ENCODE data around the gene LMNTD2. TPM values are rescaled to one million over a fixed set of nuclear protein-coding genes. Genes with fewer than 3 reads are reported as not detected.

LMNTD2 gene
- total RNA-seq, 8 experiments from 2014 or later, result 0.29 to 5.4 (median 0.88) TPM

DNA sequence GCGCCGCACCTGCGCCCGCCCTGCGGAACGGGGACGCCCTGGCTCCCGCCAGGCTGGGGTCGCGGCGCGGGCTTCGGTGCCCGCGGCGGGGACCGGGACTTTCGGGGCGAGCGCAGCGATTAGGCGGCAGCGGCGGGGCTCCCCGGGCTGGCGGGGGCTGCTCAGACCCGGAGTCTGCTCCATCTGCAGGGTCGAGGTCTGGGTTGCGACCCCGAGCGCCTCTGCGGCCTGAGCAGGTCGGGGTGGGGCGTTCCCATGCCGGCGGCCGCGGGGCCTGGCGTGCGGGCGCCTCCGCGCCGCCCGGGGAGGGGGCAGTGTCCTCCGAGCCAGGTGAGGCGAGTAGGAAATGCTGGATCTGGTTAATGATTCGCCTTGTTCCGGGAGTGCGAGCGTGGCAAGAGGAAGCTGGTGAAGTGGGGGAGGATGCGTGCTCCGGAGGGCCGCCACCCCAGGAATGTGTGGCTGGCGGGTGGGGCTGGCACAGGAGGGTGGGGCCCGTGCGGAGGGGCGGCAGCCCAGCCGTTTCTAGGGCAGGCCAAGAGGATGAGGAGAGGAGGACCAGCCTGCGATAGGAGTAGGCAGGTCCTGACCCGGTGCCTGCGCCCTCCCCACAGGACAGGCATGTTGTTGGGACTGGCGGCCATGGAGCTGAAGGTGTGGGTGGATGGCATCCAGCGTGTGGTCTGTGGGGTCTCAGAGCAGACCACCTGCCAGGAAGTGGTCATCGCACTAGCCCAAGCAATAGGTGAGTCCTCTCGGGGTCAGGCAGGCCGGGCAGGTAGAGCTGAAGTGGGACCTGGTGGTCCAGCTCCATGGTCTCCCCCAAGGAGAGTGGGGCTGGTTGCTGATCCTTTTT lies 838 bp upstream of the LMNTD2 start:
- in situ Hi-C loops (cut with MboI; ENCODE audit: low pct_unique_long_range_greater_than_20kb in 2 of 9, low sequenced_read_pairs in 9 of 9, unreplicated experiment in 9 of 9), result loop anchor here in 1 of 9 experiments (25.0 kb wide), 1 partner anchor 201 kb away; no protein-coding TSS in a partner anchor
- 40 to 47% methylated on average over 2 to 3 of the region's 67 CpGs; no CpG with 5 or more reads in 8 of the 10 experiments for WGBS, 10 experiments
- peak; percentile 3 to 47 (median 8) for ATAC-seq (replicated peaks in 6 of 8)
- Histone ChIP-seq H3K4me1 (replicated peaks in 1 of 2) (peaks cover 8 to 15% of the 10 kb centered on the region in 2 donors), H3K4me3 (peak overlapping the region; percentile 73 to 94 (median 77)), H3K27ac (no peak overlapping the region)

DNA sequence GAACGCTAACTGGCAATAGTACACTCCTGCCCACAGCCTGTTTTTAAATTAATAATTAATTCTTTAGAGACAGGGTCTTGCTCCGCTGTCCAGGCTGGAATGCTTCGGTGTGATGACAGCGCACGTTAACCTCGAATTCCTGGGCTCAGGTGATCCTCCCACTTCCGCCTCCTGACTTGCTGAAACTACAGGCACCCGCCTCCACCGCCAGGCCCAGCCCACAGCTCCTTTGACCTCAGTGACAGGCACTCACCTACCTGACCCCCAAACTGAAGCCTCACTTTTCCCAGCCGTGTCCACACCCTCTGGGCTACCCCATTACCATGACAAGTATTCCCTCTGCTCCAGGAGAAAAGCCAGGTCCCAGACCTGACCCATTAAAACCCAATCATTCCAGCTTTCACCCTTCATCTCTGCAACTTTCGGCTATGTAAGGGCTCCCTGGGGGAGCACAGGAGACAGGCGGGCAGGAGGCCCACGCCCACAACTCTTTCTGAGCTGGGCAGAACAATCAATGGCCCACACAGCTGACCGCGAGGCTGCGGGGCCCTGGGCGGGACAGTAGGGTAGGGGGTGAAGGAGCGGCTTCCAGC lies 730 bp downstream of the LMNTD2 start:
- in situ Hi-C loops (cut with MboI; ENCODE audit: low pct_unique_long_range_greater_than_20kb in 2 of 9, low sequenced_read_pairs in 9 of 9, unreplicated experiment in 9 of 9), result loop anchor here in 1 of 9 experiments (25.0 kb wide), 1 partner anchor 202 kb away; no protein-coding TSS in a partner anchor
- Histone ChIP-seq H3K4me1 (replicated peaks in 1 of 2) (peaks cover 8 to 11% of the 10 kb centered on the region in 2 donors), H3K4me3 (peak overlapping the region in 4 of 5 donors; percentile 73 to 94 (median 83)), H3K27ac (no peak overlapping the region)
- ATAC-seq (replicated peaks in 6 of 8), result no peak
- 40 to 100% (median 80%) methylated on average over 1 to 13 of the region's 18 CpGs; no CpG with 5 or more reads in 1 of the 10 experiments for WGBS, 10 experiments

DNA sequence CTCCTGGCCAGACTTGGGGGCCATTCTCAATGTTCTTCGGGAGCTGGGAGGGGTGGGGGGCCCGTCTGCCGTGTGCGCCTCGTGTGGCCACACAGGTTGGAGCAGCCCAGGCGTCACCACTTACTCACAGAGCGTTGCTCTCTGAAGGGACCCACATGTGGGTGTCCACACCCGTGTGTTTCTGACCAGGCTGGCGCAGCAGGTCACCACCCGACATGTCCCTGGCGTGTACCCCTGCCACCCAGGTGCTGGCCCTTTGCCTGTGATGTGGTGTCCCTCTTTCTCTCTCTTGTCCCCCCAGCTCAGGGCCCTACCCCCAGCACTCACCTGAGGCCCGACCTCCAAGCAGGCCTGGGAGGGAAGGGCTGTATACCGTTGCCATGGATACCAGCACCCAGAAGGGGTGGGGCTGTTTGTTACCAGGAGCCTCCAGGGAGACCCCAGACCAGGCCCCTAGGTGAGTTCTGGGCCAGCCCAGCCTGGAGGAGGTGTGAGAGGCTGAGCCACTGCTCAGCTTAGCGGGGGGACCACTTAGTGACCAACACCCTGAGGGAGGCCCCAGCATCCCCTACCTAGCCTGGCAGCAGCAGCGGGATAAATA lies 1.4 kb downstream of the LMNTD2 start:
- H3K27ac ChIP-seq, result no peak overlapping the region
- WGBS, 10 experiments, result 40 to 90% (median 65%) methylated on average over 1 to 3 of the region's 15 CpGs; no CpG with 5 or more reads in 6 of the 10 experiments
- in situ Hi-C loops (cut with MboI; ENCODE audit: low pct_unique_long_range_greater_than_20kb in 2 of 9, low sequenced_read_pairs in 9 of 9, unreplicated experiment in 9 of 9), result loop anchor here in 1 of 9 experiments (25.0 kb wide), 1 partner anchor 203 kb away; no protein-coding TSS in a partner anchor
- ATAC-seq (replicated peaks in 6 of 8), result no peak
- peaks cover 12 to 18% of the 10 kb centered on the region in 2 donors for H3K4me1 ChIP-seq (replicated peaks in 1 of 2)
- H3K4me3 ChIP-seq, result no peak overlapping the region

DNA sequence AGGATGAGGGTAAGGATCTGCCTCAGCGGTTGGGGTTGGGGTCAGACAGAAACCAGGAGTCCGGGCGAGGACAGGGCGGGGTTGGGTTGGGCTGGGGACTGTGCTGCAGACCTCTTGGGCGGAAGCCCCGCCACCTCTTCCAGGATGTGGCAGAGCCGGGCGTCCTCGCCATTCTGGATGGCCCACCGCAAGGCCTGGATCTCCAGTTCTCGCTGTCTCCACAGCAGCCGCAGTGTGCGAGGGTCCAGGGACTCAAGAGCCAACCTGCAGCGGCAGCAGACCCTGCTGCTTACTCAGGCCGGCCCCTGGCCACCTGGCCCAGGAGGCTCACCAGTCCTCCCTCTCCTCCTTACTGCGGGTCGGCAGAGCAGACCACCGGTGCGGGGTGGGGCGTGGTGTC lies 2.0 kb downstream of the LMNTD2 start:
- Histone ChIP-seq H3K4me1 (replicated peaks in 1 of 2) (peaks cover 12 to 24% of the 10 kb centered on the region in 2 donors), H3K4me3 (no peak overlapping the region), H3K27ac (no peak overlapping the region)
- 40 to 100% (median 78%) methylated on average over 1 to 4 of the region's 20 CpGs; no CpG with 5 or more reads in 6 of the 10 experiments for WGBS, 10 experiments
- no peak for ATAC-seq (replicated peaks in 6 of 8)
- in situ Hi-C loops (cut with MboI; ENCODE audit: low pct_unique_long_range_greater_than_20kb in 2 of 9, low sequenced_read_pairs in 9 of 9, unreplicated experiment in 9 of 9), result loop anchor here in 1 of 9 experiments (25.0 kb wide), 1 partner anchor 204 kb away; no protein-coding TSS in a partner anchor

DNA sequence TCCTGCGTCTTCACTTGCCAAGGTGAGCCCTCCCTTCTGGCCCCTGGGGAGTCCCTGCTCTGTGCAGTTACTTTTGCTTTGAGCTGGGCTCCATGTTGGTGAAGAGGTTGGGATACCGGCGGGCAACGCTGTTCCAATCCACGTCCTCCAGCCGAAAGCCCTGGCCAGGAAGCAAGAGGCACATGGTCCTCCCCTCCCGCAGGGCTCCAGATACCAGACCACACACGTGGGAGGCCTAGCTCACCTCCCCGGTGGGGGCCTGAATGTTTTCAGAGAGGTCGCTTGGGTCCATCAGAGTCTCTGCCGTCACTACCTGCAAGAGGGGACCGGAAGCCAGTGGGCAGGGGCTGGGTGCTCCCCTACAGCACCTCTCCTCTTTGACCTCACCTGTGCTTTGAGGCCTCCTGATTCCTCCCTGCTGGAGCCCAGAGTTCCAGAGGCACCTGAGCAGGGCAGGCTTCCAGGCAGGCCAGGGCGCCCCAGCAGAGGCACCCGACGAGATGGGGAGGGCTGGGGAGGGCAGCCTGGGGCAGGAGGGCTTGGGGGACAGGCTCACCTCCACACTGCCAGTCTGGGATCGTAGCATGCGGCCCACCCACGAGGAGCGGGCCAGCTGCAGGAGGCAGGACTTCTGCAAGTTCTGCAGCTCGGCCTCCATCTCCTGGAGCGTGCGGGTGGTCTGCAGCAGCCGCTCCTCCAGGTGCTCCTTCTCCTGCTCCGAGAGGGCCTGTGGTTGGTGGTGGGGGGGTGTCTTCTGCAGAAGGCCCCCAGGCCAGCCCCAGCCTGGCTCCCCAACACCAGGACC lies 3.0 kb downstream of the LMNTD2 start:
- 100% methylated on average over 2 of the region's 24 CpGs; no CpG with 5 or more reads in 8 of the 10 experiments for WGBS, 10 experiments
- no peak for ATAC-seq (replicated peaks in 6 of 8)
- Histone ChIP-seq H3K4me3 (no peak overlapping the region), H3K27ac (no peak overlapping the region), H3K4me1 (replicated peaks in 1 of 2) (peaks cover 12 to 31% of the 10 kb centered on the region in 2 donors)
- in situ Hi-C loops (cut with MboI; ENCODE audit: low pct_unique_long_range_greater_than_20kb in 2 of 9, low sequenced_read_pairs in 9 of 9, unreplicated experiment in 9 of 9), result loop anchor here in 1 of 9 experiments (25.0 kb wide), 1 partner anchor 205 kb away; no protein-coding TSS in a partner anchor

DNA sequence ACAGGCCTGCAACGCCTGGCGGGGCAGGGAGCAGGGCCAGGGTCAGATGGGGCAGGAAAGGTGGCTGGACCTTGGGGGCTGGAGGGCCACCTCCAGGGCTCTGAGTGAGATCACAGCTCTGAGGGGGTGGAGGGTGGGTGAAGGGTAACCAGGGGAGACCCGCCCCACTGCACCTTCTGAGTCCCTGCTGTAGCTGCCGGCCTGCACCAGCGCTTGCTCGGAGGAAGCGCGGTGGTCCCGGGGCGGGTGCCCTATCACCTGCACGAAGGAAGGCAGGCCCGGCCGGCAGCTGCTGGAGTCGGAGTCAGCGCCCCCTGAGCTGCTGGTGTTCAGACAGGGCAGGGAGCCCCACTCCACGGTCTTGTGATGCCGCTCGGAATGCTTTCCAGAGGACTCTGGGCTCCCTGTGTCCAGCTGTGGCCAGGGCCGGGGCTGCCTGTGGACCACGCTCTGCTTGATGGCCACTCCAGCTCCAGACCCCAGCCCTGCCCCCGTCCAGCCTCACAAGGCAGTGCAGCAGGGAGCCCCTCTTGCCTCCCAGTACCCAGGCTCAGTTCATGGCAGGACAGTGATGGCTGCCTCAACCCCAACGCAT lies 3.8 kb downstream of the LMNTD2 start:
- 40 to 80% (median 80%) methylated on average over 1 of the region's 22 CpGs; no CpG with 5 or more reads in 7 of the 10 experiments for WGBS, 10 experiments
- no peak for ATAC-seq (replicated peaks in 6 of 8)
- H3K4me3 ChIP-seq, result peak overlapping the region in 1 of 5 donors; percentile 32
- H3K4me1 ChIP-seq (replicated peaks in 1 of 2), result peaks cover 12 to 31% of the 10 kb centered on the region in 2 donors
- in situ Hi-C loops (cut with MboI; ENCODE audit: low pct_unique_long_range_greater_than_20kb in 2 of 9, low sequenced_read_pairs in 9 of 9, unreplicated experiment in 9 of 9), result loop anchor here in 1 of 9 experiments (25.0 kb wide), 1 partner anchor 206 kb away; no protein-coding TSS in a partner anchor
- no peak overlapping the region for H3K27ac ChIP-seq

DNA sequence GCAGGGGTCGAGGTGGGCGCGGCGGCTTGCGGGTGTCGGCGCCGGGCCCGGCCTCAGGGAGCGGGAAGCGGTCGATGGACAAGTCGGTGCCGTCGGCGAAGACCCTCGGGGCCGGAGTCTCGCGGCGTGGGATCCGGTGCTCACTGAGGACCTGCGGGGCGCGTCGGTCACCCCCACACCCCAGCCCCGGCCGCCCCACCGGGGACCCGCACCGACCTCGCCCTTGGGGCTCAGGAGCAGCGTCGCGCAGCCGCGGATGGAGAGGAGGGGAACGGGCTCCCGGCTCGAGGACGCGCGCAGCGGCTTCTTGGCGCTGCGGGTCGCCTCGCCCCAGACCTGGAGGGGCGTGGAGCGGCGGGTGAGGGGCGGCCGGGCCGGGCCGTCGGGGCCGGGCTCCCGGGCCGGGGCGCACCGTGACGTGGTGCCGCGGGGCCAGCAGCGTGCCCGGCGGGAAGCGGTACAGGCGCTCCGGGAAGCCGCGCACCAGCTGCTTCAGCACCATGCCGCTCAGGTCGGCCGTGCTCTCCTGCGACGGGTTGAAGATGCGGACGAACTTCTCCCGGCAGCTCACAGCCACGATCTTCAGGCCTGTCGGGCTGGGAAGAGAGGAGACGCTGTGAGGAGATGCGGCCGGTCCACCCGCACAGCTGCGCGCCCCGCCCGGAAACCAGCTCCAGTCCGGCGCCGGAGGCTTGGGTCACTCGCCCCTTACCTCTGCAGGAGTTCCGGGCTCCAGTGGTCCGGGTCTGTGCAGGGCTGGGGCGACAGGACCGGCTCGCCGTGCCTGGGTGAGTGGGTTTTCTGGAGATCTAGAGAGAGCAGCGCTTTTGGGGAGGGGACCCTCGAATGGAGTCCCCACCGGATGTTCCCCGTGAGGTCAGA lies 4.5 kb downstream of the LMNTD2 start:
- ATAC-seq (replicated peaks in 6 of 8), result peak in 3 of 8 experiments; percentile 2 to 9 (median 2)
- in situ Hi-C loops (cut with MboI; ENCODE audit: low pct_unique_long_range_greater_than_20kb in 2 of 9, low sequenced_read_pairs in 9 of 9, unreplicated experiment in 9 of 9), result loop anchor here in 1 of 9 experiments (25.0 kb wide), 1 partner anchor 206 kb away; no protein-coding TSS in a partner anchor
- H3K27ac ChIP-seq, result no peak overlapping the region
- WGBS, 10 experiments, result 13 to 60% (median 25%) methylated on average over 1 to 7 of the region's 104 CpGs; no CpG with 5 or more reads in 6 of the 10 experiments
- peaks cover 8 to 27% of the 10 kb centered on the region in 2 donors for H3K4me1 ChIP-seq (replicated peaks in 1 of 2)
- peak overlapping the region; percentile 21 to 40 (median 32) for H3K4me3 ChIP-seq

DNA sequence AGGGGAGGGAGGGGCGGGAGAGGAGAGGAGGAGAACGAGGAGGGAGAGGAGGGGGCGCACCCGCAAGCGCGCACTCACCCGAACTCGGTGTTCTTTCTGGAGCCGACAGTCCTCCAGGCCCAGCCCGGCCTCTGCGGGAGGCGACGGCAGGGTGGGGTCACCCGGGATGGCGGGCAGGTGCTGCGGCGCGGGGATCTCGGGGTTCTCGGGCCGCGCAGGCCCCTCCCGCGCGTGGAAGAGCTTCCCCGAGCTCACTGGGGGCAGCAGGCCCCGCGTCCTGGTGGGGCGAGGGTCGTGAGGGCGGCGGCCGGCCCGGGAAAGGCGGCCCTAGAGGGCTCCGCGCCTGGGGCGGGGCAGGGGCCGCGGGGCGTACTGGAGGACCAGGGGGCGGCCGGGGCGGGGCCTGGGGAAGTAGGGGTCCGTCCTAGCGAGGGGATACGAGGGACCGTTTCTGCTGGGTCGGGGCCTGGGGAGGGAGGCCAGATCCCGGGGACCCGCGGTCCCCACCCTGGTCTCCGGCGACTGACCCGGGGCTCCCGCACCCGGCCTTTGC lies 5.2 kb downstream of the LMNTD2 start:
- ATAC-seq (replicated peaks in 6 of 8), result peak; percentile 4 to 65 (median 52)
- Histone ChIP-seq H3K4me1 (replicated peaks in 1 of 2) (peaks cover 8 to 26% of the 10 kb centered on the region in 2 donors), H3K27ac (no peak overlapping the region), H3K4me3 (peak overlapping the region; percentile 21 to 40 (median 32))
- 4% methylated on average over 5 of the region's 57 CpGs; no CpG with 5 or more reads in 9 of the 10 experiments for WGBS, 10 experiments
- in situ Hi-C loops (cut with MboI; ENCODE audit: low pct_unique_long_range_greater_than_20kb in 2 of 9, low sequenced_read_pairs in 9 of 9, unreplicated experiment in 9 of 9), result loop anchor here in 1 of 9 experiments (25.0 kb wide), 1 partner anchor 207 kb away; no protein-coding TSS in a partner anchor

DNA sequence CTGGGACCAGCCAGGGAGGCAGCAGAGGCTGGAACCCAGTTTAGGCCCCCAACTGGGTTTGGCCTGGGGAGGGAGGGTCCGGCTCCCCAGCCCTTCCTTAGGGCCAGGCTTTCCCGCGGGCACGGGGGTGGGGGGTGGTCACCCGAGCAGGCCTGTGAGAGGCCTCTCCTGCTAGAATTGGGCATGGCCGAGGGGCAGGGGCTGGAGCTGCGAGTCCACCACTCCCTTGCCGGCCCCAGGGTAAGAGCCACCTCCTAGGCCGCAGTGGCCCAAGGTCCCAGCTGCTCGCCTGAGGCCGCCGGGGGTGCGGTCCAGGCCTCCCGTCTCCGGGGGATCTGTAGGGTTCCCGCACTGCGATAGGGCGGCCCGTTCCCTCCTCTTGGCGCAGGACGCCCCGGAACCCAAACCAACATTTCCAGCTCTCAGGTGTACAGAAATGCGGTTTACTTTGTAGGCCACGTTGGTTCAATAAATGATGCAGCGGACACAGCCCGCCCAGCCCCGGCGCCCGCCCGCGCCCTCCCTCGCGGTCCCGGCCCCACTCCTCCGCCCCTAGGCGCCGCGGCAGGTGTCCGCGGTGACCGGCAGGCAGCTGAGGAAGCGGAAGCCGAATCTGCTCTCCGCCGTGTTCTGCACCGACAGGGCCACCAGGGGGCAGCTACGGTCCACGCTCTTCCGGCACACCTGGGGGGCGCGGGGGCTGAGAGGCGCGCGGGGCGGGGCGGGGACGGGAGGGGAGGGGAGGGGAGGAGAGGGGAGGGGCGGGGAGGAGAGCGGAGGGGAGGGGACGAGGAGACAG lies 5.9 kb downstream of the LMNTD2 start:
- in situ Hi-C loops (cut with MboI; ENCODE audit: low pct_unique_long_range_greater_than_20kb in 2 of 9, low sequenced_read_pairs in 9 of 9, unreplicated experiment in 9 of 9), result loop anchor here in 1 of 9 experiments (25.0 kb wide), 1 partner anchor 208 kb away; no protein-coding TSS in a partner anchor
- Histone ChIP-seq H3K4me1 (replicated peaks in 1 of 2) (peaks cover 5 to 20% of the 10 kb centered on the region in 2 donors), H3K27ac (no peak overlapping the region), H3K4me3 (peak overlapping the region; percentile 21 to 40 (median 32))
- 19 to 20% methylated on average over 2 to 8 of the region's 60 CpGs; no CpG with 5 or more reads in 8 of the 10 experiments for WGBS, 10 experiments
- peak; percentile 47 to 70 (median 62) for ATAC-seq (replicated peaks in 6 of 8)

DNA sequence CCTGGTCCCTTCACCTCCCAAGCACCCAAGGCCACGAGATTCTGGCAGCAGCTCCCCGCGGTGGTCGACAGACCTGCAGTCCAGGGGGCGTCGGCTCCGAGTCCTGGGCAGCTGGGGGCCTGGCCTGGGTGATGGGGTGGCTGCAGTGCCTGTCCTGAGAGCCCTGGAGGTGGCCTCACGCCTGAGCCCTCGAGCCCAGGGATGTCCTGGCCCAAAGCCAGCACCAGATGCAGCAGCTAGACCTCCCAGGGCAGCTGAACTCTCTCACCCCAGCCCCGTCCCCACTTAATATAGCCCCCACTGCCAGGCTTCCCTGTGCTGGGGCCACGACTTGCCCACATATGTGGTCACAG lies 6.6 kb downstream of the LMNTD2 start:
- Histone ChIP-seq H3K27ac (no peak overlapping the region), H3K4me3 (no peak overlapping the region), H3K4me1 (replicated peaks in 1 of 2) (peaks cover 5 to 20% of the 10 kb centered on the region in 2 donors)
- no peak for ATAC-seq (replicated peaks in 6 of 8)
- 40% methylated on average over 2 of the region's 11 CpGs; no CpG with 5 or more reads in 9 of the 10 experiments for WGBS, 10 experiments
- in situ Hi-C loops (cut with MboI; ENCODE audit: low pct_unique_long_range_greater_than_20kb in 2 of 9, low sequenced_read_pairs in 9 of 9, unreplicated experiment in 9 of 9), result loop anchor here in 1 of 9 experiments (25.0 kb wide), 1 partner anchor 208 kb away; no protein-coding TSS in a partner anchor
